GM12875 (cell line): ENCODE measurements around the gene CACNA2D3.

Source experiments
- H3K4me3 ChIP-seq: one replicate; pipeline ENCODE4 v1.5.1; 2011; ENCODE audit warnings: low read depth, low read length, control low read depth
- TF ChIP-seq, protein P1 (sequence below): IDR thresholded peaks from 2 replicates; pipeline ENCODE4 v1.5.1; 2011; ENCODE audit warnings: low read depth, mild to moderate bottlenecking, control low read depth, inconsistent platforms, low read length, moderate library complexity, borderline replicate concordance; ENCODE audit not compliant: insufficient read depth

The CACNA2D3 gene

DNA sequence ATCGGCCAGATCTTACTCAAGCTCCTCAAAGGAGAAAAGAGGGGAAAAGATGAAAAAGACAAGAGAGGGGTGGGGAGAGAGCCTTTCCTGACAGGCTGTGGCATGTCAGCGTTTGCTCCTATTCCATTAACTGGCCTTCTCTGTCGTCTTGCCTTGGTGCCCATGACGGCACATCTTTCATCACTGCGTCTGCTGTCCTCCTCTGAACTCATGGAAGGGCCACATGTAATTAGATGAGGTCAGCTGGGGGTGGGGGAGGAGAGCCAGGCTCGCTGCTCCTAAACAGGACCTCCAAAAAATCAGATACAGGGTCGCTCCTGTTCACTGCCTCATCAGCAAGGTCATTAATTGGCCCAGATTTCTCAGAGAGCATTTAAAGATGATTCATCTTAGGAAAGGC lies 755.8 kb downstream of the CACNA2D3 start:
- H3K4me3 ChIP-seq, result no peak overlapping the region
- TF ChIP-seq, protein P1, sequence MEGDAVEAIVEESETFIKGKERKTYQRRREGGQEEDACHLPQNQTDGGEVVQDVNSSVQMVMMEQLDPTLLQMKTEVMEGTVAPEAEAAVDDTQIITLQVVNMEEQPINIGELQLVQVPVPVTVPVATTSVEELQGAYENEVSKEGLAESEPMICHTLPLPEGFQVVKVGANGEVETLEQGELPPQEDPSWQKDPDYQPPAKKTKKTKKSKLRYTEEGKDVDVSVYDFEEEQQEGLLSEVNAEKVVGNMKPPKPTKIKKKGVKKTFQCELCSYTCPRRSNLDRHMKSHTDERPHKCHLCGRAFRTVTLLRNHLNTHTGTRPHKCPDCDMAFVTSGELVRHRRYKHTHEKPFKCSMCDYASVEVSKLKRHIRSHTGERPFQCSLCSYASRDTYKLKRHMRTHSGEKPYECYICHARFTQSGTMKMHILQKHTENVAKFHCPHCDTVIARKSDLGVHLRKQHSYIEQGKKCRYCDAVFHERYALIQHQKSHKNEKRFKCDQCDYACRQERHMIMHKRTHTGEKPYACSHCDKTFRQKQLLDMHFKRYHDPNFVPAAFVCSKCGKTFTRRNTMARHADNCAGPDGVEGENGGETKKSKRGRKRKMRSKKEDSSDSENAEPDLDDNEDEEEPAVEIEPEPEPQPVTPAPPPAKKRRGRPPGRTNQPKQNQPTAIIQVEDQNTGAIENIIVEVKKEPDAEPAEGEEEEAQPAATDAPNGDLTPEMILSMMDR, result no peak

GRCh38 chr3:54882129-54882833 lies 759.9 kb downstream of the CACNA2D3 start:
- no peak overlapping the region for H3K4me3 ChIP-seq
- TF ChIP-seq, protein P1, result no peak

DNA sequence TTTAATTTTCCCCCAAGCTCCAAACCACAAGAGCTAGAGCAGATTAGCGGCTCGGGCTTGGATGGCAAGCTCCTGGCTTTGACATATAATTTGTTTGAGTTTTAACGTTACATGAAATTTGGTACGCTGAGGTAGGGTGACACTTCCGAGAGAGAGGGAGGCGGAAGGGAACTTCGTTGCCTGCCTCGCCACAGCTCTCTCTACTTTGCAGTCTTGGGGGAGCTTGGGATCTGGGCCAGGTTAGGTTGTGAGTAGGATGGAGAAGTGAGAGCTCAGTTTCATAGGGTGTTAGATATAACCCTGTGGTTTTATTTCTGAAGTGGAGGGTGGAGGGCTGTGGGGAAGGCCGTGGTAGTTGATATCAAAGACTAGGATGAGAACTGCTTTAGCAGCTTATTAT lies 765.8 kb downstream of the CACNA2D3 start:
- H3K4me3 ChIP-seq, result no peak overlapping the region
- TF ChIP-seq, protein P1, result no peak

DNA sequence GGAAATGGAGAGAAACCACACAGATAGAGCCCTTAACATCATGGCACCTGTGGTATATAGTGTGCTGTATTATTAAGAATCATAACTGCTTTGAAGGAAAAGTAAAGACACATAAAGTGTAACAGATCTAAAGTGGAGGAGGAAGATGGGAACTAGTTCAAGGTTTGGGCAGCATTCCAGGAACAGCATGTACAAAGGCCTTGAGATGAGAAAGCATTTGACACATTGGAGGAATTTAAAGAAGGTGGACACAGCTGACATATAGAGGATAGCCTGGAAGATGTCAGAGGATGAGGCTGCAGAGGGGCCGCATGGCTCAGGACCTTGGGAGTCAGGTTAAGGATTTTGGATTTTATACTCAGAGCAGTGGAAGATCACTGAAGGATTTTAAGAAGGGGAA lies 766.5 kb downstream of the CACNA2D3 start:
- TF ChIP-seq, protein P1, result no peak
- H3K4me3 ChIP-seq, result no peak overlapping the region

- no peak overlapping the region for H3K4me3 ChIP-seq
- TF ChIP-seq, protein P1, result no peak
Measured at GRCh38 chr3:54889731-54890130, 767.4 kb downstream of the CACNA2D3 start.

- H3K4me3 ChIP-seq, result no peak overlapping the region
- TF ChIP-seq, protein P1, result no peak
Measured at GRCh38 chr3:54891540-54891897, 769.2 kb downstream of the CACNA2D3 start.

DNA sequence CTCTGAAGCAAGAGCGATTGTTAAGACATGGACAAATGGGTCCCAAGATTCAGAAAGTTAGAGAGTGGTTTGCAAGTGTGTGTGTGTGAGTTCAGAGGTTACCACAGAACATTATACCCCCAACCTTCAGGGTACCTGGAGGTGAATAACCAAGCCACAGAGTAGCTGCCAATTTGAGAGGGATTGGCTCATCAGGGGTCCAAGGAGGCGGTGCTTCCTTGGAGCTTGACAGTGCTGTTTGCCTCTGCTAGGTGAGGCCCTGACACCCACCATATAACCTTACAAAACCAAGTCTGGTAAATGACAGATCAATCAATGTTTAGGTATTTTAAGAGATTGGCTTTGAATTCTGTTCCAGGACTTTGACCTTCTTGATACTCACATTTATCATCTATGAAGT lies 769.8 kb downstream of the CACNA2D3 start:
- no peak overlapping the region for H3K4me3 ChIP-seq
- TF ChIP-seq, protein P1, result no peak
